Middle frontal gyrus (tissue), 1 donor: ENCODE data around the gene GLG1.
"Not testable (repeated sequence)": the region's sequence is repeated elsewhere in the genome, so short reads cannot be mapped to it uniquely, and the experiment has no call there.

Experiments
- DNase-seq: peaks from one replicate; pipeline ENCODE4 v3.0.0-alpha.2; 2015; ENCODE audit warnings: low spot score; ENCODE audit errors: extremely low spot score

Gene GLG1

GRCh38 chr16:74450236-74450635 lies 156.7 kb downstream of the GLG1 start:
- no peak for DNase-seq

GRCh38 chr16:74449470-74449869 lies 157.4 kb downstream of the GLG1 start:
- no peak for DNase-seq

GRCh38 chr16:74448990-74449389 lies 157.9 kb downstream of the GLG1 start:
- DNase-seq = no peak

GRCh38 chr16:74447578-74447977 lies 159.3 kb downstream of the GLG1 start:
- DNase-seq = no peak

GRCh38 chr16:74446866-74447265 lies 160.0 kb downstream of the GLG1 start:
- DNase-seq = no peak

GRCh38 chr16:74443624-74444346 lies 163.1 kb downstream of the GLG1 start:
- DNase-seq = not testable (repeated sequence)

- no peak for DNase-seq
These were observed 167.2 kb downstream of the GLG1 start for GRCh38 chr16:74439685-74440084.

- DNase-seq = no peak
These were observed 168.4 kb downstream of the GLG1 start for GRCh38 chr16:74438492-74438979.

- DNase-seq = no peak
These were observed 175.4 kb downstream of the GLG1 start for GRCh38 chr16:74431516-74431915.

GRCh38 chr16:74430036-74430712 lies 176.7 kb downstream of the GLG1 start:
- not testable (repeated sequence) for DNase-seq

GRCh38 chr16:74428493-74428892 lies 178.4 kb downstream of the GLG1 start:
- DNase-seq = not testable (repeated sequence)

- not testable (repeated sequence) for DNase-seq
These were observed 181.2 kb downstream of the GLG1 start for GRCh38 chr16:74425751-74426150.

GRCh38 chr16:74423721-74424120 lies 183.2 kb downstream of the GLG1 start:
- not testable (repeated sequence) for DNase-seq

GRCh38 chr16:74422086-74422485 lies 184.8 kb downstream of the GLG1 start:
- not testable (repeated sequence) for DNase-seq

- not testable (repeated sequence) for DNase-seq
These were observed 185.5 kb downstream of the GLG1 start for GRCh38 chr16:74421482-74421785.

GRCh38 chr16:74420612-74421481 lies 186.1 kb downstream of the GLG1 start, which contains the start of gene CLEC18B:
Gene CLEC18B (minus strand): TSS chr16:74421478. CDS start chr16:74421270, 208 bp downstream.
- DNase-seq = not testable (repeated sequence)

- DNase-seq = not testable (repeated sequence)
These were observed 187.1 kb downstream of the GLG1 start for GRCh38 chr16:74419811-74420210.

GRCh38 chr16:74417897-74418296 lies 189.0 kb downstream of the GLG1 start:
- not testable (repeated sequence) for DNase-seq

GRCh38 chr16:74413920-74414319 lies 193.0 kb downstream of the GLG1 start:
- not testable (repeated sequence) for DNase-seq

GRCh38 chr16:74413485-74413884 lies 193.4 kb downstream of the GLG1 start:
- DNase-seq = not testable (repeated sequence)

- not testable (repeated sequence) for DNase-seq
These were observed 194.0 kb downstream of the GLG1 start for GRCh38 chr16:74412775-74413390.
